HG02885 (cell line): ENCODE data around the gene YPEL5.
A peak's percentile ranks its signal among the peaks of the same experiment; 100 is the strongest.
"Not testable (repeated sequence)": the region's sequence is repeated elsewhere in the genome, so short reads cannot be mapped to it uniquely, and the experiment has no call there.

ENCODE experiments used
- ATAC-seq: cut with Tn5 transposase; IDR thresholded peaks from one replicate; pipeline ENCODE4 v1.9.1; 2021; ENCODE audit warnings: mild to moderate bottlenecking; ENCODE audit not compliant: unreplicated experiment, poor library complexity

YPEL5 gene

DNA sequence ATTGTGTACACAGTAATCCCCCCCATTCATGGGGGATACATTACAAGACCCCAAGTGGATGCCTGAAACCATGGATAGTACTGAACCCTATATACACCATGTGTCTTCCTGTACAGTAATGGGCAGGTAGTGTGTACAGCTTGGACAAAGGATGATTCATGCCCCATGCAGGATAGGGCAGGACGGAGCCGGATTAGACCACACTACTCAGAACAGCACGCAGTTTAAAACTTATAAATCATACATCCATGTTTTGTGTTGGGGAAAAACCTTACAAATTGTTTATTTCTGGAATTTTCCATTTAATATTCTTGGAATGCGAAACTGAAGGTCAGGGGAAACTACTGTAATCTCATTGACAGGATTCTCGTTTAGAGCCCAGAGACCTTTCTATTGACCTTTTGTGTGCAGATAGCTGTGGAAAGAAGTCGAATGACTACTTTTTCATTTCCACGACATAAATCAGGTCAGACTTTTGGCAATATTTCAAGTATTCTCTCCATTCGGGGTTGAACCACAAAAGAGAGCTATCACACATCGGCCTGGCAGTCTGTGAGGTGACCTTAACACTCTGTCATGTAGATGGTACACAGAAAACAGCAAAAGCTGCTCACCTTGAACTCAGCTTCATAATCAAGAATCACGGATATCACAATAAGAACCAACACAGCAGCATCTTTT is 9.9 kb upstream of the YPEL5 start:
- ATAC-seq, result no peak

DNA sequence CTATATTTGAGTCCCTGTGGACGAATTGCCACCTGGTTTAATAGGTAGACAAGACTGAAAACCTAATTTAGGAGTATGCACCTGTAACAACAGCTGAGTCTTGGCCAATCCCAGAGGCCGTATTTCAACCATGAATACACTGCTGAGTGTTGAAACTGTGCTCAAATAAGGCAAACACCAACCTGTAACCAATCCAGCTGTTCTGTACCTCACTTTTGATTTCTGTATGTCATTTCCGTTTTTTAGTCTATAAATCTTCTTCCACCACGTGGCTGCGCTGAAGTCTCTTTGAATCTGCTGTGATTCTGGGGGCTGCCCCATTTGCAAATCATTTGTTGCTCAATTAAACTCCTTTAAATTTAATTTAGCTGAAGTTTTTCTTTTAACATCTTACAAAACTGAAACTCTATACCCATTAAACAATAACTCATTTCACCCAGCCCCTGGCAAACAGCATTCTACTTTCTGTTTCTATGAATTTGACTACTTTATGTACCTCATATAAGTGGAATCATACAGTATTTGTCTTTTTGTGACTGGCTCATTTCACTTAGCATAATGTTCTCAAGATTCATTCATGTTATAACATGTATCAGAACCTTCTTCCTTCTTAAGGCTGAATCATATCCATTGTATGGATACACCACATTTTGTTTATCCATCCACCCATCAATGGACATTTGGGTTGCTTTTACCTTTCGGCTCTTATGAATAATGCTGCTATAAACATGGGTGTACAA is 7.5 kb upstream of the YPEL5 start:
- ATAC-seq, result peak; percentile 58

DNA sequence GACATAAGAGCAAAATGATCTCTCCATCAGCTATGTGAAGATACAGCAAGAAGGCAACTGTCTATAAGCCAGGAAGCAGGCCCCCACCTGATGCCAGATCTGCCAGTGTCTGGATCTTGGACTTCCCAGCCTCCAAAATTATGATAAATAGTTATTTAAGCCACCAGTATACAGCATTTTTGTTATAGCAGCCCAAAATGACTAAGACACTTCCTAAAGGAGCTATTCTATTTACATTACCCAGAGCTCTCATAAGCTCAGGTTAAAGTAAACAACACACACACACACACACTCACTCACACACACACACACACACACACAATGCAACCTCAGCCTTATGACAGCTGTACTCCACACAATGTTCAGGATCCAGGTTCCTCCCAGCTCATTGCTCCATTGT is 5.7 kb upstream of the YPEL5 start:
- ATAC-seq, result no peak

DNA sequence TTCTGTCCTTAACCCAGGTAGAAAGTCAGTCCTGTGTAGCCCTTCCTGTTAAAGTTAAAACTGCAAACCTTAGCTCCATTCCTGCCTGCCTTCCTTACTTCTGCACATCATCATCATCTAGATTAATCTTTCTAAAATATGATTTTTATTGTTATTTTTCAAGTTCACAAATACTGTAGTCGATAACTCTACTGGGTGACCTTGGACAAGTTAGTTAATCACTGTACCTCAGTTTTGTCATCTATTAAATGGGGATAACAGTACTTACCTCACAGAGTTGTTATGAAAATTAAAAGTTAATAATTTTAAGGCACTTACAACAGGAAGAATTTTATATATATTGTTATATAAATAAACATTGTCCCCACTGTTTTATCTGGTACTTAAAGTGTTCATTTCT is 2.5 kb upstream of the YPEL5 start:
- ATAC-seq, result no peak

DNA sequence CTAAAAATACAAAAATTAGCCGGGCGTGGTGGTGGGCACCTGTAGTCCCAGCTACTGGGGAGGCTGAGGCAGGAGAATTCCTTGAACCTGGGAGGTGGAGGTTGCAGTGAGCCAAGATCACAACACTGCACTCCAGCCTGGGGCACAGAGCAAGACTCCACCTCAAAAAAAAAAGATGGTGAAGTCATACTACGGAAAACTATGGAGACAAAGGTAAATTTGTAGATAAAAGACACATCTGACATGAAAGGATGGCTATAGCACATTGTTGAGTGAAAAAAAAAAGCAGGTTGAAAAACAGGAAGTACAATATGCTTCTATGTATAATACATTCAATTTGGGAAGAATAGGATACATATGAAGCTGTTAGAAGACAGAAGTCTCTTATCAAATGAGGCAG is 1.9 kb upstream of the YPEL5 start:
- not testable (repeated sequence) for ATAC-seq

DNA sequence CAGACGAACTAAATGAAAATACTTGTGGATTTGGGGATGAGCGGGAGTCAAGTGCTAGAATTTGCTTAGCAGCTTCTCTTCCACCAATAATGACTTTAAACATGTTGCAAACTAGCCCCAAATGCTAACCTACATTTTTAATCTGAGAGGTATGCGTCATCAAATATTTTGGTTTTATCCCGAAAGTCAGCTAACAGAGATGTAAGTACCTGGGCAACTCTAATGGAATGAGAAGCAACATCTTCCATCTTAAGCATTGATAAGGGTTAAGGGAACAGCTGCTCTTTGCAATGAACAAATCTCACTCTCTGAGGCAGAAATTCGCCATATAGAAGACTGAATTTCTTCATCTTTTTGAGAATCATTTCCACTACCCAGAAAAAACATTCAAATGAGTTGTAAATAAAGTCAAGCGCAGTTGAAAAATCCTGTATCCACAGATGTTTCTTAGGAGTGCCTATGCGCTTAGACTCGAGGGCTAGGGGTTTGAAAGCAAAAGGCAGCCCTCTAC is 926 bp upstream of the YPEL5 start:
- ATAC-seq, result no peak

DNA sequence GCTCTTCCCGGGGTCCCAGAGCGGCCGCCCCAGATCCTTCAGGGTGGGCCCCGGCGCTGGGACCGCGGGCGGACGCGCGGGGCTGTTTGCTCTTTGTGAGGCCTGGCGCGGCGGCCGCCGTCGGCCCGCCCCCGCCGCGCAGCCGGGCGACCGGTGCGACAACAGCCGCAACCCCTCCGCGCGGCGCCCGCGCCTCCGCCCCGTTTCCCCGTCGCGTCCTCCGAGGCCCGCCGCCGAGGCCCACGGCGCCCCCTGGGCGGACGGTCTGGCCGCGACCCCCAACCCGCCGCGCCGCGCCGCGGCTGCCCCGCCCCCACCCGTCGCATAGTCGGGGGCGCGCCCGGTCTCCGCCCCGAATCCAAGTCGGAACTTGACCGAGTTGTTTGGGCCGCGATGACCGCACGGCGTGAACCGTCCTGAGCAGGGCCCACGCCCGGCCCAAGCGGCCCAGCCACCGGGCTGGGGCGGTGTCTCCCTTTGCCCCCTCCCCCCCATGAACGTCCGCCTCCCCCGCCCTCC is 448 bp downstream of the YPEL5 start:
- peak; percentile 3 for ATAC-seq

DNA sequence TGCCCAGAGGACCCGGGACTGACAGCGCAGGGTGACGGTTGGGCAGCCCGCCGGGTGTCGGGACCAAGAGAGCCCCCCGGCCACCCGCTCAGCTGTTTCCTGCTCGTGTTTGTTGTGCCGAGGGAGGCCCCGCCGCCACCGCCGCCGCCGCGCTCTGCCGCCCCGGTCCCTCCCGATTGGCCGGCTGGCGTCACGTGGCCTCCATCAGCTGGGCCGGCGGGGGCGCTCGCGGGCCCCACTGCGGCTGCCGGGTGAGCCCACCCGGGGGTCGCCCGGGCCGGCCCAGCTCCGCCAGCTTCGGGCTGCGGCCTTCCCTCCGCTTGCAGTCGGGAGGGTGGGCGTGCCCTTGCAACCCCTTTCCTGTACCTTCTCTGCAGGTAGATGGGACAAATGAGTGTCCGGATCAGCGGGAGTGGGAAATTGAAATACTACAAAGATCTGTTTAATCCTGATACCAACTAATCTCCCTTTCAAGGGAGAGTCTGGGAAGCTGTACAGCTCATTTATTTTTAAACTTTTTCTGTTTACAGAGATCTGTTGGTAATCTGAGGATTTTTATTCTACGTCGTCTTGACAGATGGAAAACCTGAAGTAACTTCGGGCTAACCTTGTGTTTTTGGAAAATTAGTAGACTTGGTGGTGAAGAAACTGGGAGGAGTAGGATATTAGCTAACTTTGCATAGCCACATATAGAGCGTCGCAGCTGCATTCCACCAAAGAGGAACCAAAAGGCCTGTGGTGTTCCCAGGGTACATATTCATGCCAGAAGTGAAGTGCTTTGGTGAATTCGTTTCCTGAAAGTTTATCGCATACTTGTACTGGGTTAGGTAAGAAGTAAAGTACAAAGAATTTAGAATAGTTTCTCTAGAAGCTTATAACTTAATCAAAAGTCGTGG is 1.2 kb downstream of the YPEL5 start:
- ATAC-seq, result peak; percentile 28

DNA sequence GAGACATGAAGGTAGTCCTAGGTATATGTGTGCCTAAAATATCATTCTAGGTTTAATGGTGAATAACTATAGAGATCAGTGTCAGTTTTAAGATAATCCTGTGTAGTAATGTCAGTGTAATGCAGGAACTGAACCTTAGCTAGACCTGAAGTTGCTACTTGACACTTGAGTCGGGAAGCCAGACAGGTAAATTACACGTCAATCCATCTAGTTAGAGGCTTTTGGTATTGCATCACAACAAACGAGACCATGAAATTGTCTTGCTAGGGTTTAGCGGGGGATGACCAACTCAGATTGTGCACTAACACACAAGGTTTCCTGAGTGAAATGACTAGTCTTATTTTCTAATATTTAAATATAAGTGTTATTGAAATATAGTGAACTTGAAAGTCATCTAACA is 2.0 kb downstream of the YPEL5 start:
- no peak for ATAC-seq

DNA sequence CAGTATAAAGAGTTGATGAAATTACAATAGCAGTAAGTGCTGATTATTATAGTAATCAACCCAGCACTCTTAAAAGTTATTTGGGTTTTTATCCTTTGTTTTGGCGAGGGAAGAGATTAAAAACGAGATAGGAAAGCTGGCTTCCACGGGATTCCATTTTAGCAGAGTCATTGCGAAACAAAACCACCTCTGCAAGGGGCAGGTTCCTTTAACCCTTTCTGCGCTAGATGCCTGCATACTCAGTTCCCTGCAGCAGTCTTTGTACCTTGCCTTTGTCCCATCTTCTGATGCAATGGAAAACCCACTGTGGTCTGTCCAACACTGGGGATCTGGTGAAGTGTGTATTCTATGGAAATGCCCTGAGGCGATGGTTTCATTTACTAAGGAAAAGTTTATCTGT is 2.7 kb downstream of the YPEL5 start:
- no peak for ATAC-seq

DNA sequence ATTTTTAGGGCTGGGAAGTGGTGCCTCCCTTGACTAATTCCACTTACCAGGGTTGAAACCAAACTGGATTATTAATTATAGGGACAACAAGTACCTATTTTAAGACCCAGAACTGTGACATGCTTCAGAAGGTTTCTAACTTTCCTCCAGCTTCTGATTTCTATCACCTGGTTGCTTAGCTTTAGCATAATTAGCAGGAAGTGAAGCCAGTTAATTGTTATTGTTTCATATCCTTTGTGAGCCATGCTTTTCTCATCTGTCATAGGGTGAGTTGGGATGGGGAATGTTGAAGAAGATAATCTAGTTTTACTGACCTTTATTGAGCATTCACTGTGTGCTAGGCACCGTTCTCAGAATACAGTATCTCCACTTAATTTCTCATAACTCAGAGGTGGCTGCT is 3.2 kb downstream of the YPEL5 start:
- no peak for ATAC-seq

DNA sequence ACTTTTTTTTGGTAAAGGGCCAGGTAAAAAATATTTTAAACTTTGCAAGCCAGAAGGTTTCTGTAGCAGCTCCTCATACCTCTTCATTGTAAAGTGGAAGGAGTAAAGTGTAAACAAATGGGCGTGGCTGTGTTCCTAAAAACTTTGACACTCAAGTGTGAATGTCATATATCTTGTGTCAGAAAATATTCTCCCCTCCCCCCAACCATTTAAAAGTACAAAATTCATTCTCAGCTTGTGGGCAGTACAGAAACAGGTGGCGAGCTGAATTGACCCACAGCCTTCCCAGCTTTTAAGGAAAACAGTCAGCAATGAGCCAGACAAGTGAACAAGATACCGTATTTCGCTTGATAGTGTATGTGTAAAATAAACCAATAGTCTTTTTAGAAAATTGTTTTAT is 4.0 kb downstream of the YPEL5 start:
- no peak for ATAC-seq

DNA sequence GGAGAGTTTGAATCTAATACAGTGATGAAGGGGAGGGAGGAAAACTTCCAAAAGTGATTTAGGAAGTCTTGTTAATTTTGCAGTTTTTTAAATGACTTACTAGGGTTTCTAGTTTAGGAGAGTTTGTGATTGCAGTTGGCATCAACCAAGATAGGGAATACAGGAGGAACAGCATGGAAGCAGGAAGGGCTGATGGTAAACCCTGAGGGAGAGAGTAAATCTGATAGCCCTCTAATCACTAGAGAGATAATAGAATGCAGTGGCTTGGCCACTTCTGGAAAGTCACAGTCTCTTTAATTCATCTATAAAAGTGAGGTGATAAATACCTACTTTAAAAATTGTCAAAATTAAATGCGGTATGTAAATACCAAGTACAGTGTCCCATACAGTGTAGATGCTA is 5.6 kb downstream of the YPEL5 start:
- no peak for ATAC-seq

DNA sequence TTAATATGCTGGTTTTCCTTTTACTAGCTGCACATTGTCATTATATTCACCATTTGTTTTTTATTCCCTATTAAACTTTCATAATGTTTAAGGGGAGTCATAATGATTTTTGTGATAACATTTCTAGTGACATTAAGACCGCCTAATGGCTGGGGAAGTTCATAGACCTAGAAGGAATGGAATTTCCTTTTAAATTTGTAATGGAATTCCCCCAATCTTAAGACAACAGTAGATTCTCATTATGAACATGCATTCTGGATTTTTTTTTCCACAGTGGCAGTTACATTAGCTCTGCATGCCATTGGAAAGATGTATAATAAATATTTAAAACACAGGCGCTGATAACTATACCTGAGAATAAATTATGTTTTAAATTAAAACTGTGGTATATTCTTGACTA is 8.4 kb downstream of the YPEL5 start:
- ATAC-seq, result no peak

DNA sequence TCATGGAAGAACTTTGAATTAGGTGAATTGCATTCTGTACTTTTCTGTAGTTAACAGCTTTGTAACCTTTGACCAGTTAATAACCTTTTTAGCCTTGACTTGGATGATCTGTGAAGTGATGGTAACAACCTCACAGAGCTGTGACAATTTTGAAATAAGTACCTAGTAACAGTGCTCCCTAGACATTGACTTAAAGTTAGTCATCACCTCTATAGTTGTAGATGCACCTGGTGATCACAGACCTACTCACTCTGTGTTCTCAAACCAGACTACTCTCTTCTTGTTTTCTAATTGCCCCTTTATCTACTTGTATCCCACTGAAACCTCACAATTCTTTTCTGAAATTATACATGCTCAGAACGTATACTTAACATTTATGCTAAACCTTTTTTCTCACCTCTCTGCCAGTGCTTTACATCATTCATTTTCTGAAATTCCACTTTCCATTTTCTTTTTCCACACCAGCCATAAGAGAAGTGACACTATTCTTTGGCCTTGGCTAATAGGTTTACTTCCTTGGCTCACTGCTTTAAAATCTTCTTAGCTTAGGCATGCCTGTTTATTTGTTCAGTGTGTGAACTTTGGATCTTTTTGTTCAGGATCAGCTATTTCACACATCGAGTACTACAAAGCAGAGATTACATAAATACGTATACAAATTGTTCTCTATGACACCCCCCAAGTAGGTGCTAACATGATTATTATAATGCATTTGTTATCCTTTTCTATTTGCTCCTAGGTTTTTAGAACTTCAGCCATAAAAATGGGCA is 9.3 kb downstream of the YPEL5 start:
- ATAC-seq, result no peak

DNA sequence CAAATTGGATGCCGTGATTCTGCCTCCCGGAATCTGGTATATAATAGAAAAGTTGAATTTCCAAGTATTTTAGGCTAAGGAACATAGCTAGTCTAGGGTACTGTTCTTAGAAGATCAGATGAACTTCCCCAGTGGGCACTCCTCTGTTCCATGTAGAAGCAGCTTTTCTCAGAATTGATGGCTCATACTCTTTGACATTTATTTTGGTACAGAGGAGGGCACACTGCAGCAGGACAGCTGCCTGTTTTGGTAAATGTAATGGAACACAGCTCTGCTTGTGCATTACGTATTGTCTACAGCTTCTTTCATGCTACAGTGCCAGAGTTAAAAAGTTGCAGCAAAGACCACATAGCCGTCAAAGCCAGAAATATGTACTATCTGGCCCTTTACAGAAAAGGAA is 10.8 kb downstream of the YPEL5 start:
- no peak for ATAC-seq

DNA sequence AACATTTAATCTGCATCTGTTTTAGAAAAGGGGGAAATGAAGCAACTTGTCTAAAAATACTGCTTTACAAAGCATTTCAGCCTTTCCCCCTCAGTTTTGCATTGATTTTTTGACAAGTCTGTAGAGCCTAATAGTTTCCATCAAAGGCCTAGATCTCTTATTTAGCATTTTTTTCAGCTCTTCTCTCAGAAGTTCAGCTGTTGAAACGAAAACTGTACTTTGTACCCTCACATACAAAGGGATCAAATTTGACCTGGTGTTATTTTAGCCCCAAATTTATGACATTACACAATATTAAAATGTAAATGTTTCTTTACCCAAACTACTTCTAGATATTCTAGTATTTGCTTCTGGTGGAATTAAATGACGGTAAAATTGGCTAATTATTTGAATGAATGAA is 13.0 kb downstream of the YPEL5 start:
- no peak for ATAC-seq

DNA sequence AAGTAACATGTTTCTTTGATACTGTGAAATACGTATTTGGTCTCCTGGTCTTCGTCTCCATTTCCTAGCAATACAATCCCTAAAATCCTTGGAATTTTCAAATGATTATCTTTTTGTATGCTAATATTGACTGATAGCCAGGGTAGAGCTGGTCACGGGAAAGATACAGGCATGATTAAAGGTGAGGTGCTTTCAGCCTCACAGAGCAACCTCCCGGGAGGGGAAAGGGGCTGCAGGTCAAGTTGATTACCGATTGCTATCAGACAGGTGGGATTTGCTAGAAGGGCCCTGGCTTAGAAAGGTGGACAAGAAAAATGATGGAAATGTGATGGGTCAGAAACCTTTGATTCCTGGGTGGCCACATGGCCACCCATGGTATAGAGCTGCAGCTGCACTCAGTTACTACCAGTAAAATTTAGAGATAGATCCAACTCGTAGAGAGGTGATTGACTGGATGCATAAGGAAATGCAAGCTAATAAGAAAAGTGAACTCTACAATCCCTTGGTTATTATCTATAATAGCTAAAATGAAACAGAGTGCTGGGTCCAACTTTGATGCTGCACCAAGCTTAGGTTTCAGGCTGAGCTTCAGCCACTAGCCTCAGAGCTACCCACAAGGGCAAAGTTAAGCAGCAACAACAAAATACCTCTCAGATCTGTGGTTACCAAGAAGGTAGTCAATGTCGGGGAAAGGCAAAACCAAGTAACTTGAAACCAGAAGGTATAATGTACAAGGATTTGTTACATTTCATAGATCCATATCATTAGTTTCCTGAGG is 15.3 kb downstream of the YPEL5 start:
- ATAC-seq, result no peak

DNA sequence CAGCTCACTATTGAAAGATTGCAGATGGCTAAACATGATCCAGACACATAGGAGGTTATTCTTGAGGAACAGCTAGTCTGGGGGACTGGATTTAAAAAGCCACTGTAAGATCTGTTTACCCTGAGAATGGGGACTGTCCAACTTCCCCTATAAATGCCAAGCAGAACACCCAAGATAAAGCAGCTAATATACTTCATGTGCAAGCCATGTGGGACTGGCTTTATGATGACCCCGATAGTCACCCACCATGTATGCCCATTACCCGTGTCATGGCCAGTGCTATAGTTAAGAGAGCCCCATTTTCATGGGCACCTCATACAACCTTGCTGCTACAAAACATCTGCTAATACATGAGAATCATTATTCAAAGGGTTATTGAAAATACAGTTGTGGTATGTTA is 16.0 kb downstream of the YPEL5 start:
- ATAC-seq, result no peak
